GM18511 (cell line): Measurements from ENCODE around the gene COA8.

Source experiments
- ATAC-seq: cut with Tn5 transposase; IDR thresholded peaks from one replicate; pipeline ENCODE4 v1.9.1; 2021; ENCODE audit warnings: mild to moderate bottlenecking, moderate library complexity; ENCODE audit not compliant: unreplicated experiment

COA8 gene

GRCh38 chr14:103535891-103536565, 26.7 kb upstream of the COA8 start:
- no peak for ATAC-seq

GRCh38 chr14:103536693-103537092, 26.1 kb upstream of the COA8 start:
- no peak for ATAC-seq

- ATAC-seq: no peak
These were observed 25.4 kb upstream of the COA8 start for GRCh38 chr14:103537175-103537990.

GRCh38 chr14:103538291-103539055, 24.3 kb upstream of the COA8 start:
- ATAC-seq: no peak

GRCh38 chr14:103539056-103539825, 23.5 kb upstream of the COA8 start:
- no peak for ATAC-seq

- no peak for ATAC-seq
These were observed 21.7 kb upstream of the COA8 start for GRCh38 chr14:103540821-103541708.

- ATAC-seq: no peak
These were observed 20.8 kb upstream of the COA8 start for GRCh38 chr14:103541709-103542604.

- ATAC-seq: no peak
These were observed 20.1 kb upstream of the COA8 start for GRCh38 chr14:103542605-103543088.

GRCh38 chr14:103543140-103543539, 19.6 kb upstream of the COA8 start:
- no peak for ATAC-seq

- ATAC-seq: no peak
These were observed 18.9 kb upstream of the COA8 start for GRCh38 chr14:103543721-103544387.

GRCh38 chr14:103544388-103545218, 18.2 kb upstream of the COA8 start:
- ATAC-seq: no peak

GRCh38 chr14:103545219-103545914, 17.4 kb upstream of the COA8 start:
- no peak for ATAC-seq

GRCh38 chr14:103545915-103546651, 16.7 kb upstream of the COA8 start:
- ATAC-seq: no peak

- ATAC-seq: no peak
These were observed 15.9 kb upstream of the COA8 start for GRCh38 chr14:103546652-103547454.

- no peak for ATAC-seq
These were observed 15.3 kb upstream of the COA8 start for GRCh38 chr14:103547455-103547940.
